Ammon's horn (tissue), 1 donor: ENCODE measurements around the gene RAB24.

Source experiments
- DNase-seq: peaks from one replicate; pipeline ENCODE4 v3.0.0-alpha.2; 2016; ENCODE audit warnings: low spot score

The RAB24 gene

DNA sequence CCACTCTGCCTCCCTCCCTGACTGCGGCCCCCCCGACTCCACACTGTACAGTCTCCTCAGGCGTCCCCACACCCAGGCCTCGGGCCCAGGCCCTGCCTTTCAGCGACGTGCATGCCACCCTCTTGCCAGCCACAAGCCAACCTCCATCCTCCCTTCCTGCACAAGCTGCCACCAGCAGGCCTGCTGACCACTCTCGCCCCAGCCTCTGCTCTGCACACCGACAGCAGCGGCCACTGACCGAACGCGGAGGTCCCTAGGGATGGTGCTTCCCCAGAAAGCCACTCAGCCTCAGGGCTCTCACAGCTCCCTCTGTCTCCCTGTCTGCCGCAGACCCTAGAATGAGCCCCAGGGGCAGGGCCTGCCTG is 29.4 kb upstream of the RAB24 start:
- DNase-seq = no peak

DNA sequence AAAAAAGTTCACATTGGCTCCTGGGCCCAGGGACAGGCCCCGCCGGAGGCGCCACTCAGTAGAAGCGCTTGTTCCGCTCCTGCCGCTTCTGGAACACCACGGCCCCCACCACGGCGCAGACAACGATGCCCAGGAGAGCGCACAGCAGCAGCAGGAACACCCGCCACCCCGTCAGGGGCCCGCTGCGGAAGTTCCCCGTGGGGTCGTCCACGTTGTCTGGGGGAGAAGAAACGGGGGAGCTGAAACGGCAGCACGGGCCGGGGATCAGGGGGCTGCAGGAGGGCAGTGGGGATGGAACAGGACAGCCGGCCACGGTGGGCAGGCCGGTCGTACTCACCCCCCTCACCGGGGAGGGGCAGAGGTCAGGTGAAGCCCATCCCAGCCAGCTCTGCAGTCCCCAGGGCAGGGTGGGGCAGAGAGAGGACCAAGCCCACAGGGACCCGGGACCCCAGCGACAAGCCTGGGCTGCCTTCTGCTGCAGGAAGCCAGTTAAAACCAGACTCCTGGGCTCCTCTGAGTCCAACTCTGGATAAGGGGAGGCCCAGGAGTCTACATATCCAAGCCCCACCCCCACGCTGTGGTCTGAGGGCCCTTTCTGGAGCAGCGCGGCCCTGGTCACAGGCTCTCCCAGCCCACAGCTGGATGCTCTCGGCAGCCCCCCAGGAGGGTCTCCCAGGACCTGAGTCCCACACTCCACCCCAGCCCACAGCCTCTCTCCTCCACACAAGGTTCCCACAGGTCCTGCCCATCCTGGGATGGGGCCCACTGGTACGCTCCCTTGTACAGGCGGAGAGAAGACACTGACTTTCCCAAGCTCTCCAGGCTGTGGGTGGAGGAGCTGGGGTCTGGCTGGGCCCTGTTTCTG is 28.7 kb upstream of the RAB24 start:
- DNase-seq = no peak

DNA sequence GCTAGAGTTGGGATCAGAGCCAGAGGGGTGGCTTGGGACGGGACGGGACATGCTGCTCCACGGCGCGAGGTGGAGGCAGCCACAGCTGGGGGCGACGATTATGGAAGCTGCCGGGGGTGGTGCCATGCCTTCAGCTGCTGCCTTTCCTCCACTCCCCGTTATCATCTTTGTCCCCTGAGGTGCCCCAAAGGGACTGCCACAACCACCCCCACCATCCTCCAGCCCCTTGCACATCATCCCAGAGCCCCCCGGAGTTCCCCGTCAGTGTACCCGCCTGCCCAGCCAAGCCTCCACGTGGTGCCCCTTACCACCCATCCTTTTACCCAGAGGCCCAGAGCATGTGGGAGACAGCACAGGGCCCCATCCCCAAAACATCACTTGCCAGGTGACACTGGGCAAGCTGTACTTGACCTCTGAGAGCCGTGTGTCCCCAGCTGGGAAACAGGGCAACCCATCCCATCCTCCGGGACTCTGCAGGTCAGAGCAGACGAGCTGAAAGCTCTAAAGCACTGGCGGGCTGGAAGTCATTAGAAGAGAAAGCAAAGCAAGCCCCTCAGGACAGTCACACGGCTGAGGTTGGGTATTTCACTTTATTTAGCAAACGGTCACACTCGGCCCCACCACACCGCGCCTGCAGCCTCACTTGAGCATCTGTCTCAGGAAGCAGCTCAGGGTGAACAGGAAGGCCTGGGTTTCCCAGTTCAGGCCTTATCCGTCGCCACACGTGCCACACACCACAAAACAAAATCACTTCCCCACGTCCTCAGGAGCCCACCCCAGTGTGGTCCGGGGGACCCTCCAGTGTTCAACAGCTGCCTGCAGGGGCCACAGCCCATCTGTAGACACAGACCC is 27.7 kb upstream of the RAB24 start:
- DNase-seq = no peak

DNA sequence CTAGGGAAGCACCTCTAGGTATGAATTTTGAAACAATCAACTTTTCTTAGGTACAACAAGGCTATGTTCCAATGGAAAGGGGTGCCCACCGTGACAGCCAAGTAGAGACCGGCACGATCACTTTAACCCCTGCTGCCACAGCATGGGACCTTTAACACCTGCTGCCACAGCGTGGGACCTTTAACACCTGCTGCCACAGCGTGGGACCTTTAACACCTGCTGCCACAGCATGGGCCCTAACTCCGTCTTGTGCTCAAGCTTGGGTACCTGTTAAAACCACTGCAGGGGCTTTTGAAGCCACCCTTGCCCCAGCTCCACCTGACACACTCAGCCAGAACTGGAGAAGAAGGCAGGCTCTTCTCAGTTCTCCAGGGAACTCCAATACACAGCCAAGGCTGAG is 26.4 kb upstream of the RAB24 start:
- no peak for DNase-seq

DNA sequence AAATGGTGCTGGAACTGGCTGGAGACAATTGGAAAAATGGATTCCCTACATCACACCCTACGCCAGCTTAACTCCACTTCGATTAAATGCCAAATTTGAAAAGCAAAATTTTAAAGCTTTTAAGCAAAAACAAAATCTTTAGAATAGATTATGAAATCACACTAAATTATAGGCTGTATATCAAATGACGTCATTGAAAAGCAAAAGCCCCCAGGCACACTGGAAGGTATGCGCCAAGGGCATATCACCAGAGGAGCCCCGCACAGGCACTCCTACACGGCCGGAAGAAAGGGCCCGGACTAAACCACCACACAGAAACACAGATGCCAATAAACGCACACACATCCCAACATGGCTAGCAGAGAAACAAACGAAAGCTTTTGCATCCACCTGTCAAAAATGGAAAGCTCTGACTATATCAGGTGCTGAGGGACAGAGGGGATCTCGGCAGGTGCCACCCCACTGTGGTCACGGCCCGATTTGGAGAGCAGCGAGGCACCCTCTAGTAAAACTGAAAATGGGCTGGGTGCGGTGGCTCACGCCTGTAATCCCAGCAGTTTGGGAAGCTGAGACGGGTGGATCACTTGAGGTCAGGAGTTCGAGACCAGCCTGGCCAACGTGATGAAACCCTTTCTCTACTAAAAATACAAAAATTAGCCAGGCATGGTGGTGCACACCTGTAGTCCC is 25.2 kb upstream of the RAB24 start:
- no peak for DNase-seq

DNA sequence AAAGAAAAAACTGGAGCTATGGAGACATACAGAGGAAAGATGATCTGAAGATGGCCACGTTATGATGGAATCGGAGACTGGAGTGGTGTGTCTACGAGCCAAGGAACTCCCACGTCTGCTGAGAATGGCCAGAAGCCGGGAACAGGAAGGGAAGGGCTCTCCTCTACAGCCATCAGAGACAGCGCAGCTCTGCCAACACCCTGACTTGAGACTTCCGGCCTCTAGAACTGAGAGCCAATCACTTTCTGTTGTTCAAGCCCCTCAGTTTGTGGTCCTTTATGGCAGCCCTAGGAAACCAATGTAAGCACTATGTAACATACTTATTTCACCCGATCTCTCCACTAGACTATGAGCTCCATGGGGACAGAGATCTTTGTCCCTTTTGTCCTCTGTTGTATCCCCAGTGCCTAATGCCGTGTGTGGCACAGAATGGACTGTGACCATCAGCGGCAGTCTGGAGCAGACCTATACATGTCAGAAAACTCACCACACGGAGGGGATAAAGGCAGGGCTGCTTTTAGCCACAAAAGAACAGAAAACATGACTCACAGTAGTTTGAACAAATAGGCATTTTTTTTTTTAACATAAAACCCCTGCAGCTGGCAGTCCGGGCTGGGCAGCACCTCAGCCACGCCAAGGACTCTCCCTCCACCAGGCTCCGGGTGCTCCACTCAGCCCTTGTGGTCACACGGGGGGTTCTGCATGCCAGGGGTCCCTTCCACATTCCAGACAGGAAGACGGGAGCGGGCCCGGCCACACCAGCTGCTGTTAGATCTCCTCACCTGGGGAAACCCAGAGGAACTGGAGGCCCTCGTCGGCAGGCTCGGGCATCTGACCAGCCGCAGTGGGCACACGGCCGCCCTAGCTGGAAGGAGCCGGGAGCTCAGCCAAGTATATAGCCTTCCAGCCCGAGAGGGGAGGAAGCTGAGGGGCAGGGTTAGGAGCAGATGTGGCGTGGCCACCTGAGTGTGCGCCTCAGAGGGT is 24.3 kb upstream of the RAB24 start:
- no peak for DNase-seq

DNA sequence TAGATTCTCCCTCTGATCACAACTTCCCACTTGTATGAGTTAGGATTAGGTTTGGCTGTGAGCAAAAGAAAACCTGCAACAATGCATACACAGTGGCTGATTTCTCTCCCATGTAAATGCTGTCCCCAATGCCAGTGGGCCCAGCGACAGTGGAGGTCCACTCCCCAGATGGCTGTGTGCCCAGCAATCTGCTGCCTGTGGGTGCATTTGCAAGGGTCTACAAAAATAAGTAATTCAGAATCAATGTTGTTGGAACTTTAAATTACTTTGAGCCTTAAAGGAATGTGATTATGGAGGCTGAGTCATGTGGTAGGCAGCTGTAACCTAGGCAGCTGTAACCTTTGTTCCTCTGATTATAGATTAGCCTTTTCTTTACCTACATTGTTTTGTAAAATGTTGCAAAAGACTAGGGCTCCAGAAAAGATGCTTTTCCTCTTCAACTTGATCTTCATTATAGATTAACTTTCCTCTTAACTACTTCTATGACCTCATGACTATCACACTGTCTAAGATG is 22.4 kb upstream of the RAB24 start:
- DNase-seq = no peak

DNA sequence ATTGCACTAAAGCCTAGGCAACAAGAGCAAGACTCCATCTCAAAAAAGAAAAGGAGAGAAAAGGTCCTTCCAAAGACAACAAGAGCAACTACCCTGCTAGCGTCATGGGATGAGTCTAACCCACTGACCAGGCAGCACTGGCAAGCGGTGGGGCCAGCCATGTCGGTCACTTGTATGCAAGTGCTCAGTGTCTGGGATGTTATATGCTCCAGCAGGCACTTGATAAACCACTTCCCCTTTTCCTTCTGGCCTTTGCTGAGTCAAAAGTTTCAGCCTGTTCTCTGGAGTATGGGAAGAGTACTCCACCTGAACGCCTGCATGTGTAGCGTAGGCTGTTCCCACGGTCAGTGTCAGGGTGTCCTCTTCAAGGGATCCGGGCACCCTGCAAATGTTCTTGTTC is 17.4 kb upstream of the RAB24 start:
- peak; percentile 64 for DNase-seq

DNA sequence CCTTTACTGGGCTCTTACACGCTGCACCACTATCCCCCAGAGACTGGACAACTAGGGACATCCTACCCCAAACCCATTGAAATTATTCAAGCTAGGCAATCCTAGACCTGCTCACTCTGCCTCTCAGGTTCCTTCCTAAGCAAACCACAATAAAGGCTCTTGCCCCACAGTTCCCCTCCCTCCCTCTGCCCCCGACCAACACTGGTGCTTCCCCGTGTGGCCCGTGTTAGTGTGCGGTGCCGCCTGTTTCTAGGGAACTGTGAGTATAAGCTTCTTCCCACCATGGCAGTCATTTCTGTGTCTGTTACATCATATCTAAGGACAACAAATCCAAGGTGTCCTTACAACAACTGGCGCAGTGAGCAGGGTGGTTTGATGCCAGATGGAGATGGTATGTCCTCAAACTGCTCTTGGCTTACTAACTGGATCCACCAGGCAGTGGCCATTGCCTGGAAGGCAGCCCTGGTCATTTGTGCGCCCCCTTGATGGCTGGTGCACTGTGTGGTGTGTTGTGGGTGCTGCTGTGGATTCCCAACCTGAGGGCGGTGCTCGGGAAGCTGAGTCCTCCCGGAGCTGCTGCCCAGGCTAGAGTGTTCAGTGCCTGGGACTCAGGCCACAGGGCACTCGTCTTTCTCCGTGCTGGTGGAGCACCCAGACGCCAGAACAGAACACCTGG is 16.5 kb upstream of the RAB24 start:
- DNase-seq = no peak

DNA sequence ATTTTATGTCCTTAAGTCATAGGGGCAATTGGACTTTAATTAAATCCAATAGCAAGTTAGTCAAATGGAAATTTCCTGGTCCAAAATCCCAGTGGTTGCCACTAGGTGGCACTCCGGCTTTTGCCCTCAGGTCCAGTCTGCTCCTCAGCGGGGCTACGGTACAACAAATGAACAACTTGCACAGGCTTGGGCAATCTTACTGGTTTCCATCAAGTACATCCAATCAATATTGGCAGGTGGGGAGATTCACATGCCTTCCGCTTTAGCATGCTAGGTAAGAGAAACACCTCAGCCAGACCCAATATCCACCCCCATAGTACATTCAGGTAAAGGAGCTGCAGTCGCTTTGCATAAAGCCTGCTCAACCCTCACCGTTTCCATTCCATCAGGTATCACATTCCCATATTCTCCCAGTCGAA is 14.4 kb upstream of the RAB24 start:
- peak; percentile 82 for DNase-seq

DNA sequence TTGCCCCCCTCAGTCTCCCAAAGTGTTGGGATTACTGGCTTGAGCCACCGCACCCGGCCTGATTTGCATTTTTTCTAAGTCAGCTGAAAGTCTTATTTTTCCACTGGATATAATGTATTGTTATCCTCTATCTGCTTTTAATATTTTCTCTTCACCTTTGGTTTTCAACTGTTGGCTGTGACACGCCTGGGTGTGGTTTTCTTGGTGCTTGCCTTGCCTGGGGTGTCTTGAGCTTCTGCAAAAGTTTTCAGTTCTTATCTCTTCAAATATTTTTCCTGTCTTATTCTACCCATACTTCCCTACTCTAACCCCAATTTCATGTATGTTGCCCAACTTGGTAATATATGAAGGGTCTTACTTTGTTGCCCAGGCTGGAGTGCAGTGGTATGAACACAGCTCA is 12.5 kb upstream of the RAB24 start:
- no peak for DNase-seq

DNA sequence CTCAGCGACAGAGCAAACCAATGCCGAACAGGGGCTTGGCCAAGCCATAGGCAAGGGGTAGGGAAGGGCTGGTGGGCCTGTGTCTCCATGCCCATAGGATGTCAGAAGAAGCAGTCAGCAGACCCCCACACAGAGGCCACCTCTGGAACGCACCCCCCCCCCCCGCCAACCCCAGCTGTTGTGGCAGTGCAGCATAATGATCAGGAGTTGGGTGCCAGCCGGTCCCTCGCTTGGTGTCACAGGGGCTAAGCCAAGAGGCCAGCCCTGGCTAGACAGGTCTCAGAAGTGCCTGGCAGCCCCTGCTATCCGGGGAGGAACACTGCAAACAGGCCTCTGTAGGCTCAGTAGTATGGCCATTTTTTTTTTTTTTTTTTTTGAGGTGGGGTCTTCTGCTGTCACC is 11.9 kb upstream of the RAB24 start:
- DNase-seq = no peak

DNA sequence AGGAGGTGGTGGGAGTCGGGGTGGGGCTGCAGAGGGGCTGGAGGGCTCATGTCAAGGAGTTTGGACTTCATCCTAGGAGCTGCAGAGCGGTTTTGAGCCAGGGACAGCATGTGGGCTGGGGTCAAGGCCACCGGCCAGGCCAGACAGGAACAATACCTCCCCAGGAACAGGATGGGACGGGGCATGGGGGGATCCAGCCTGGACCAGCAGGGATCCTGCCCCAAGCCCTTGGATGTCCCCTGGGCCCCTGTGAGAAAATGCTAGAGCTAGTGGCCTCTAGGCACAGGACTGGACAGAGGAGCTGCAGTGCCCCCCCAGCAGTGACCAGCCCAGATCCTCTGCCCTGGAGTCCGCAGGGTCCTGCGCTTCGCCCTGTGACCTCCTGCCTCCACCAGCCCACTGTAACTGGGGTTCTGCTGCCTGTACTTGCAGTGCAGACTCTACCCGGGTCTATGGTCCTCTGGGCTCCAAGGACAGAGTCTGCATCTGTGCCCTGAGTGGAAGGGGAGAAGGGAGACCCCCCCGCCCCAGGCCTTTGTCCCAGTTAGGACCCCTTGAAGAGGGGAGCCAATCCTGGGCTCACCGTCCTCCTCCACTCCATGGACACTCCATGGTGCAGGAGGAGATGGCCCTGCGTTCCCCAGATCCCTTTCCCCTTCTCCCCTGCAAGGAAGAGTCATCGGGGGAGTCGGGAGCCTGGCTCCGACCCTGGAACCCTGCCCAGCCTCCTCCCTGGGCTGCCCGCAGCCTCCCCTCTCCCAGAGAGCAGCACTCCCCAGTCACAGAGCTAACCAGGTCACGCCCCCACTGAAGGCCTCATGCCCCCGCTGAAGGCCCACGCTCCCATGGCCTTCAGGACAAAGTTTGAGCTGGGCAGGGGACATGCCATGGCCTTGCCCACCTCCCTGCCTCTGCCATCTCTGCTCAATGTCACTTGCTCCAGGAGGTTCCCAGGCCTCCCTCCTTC is 11.1 kb upstream of the RAB24 start:
- no peak for DNase-seq

DNA sequence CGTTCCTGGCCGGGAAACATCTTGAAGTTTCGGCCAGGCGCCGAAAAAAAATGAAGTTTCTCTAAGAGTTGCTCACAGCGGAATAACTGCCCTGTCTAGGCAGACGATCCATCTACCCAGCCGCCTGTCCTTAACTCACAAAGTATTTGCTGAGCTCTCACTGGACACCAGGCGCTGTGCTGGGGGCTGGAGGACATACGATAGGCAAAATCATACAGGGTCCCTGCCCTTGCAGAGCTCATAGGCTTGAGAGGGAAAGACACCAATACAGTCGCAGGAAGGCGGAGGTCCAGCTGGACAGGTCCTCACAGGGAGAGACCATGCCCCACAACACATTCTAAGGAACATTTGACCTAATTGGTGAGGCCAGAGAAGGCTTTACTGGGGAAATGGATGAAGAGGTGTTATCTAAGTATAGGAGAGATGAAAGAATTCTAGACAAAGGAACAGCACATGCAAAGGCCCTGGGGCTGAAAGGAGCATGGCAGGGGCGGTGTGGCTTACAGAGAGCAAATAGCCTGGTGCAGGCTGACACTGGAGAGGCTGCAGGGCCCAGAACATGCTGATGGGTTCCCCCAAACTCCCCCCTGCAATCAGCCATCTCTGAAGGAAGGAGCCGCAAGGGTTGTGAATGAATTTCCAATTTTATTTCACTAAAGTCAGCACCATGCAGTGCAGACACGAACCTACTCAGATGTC is 10.2 kb upstream of the RAB24 start:
- DNase-seq = no peak

DNA sequence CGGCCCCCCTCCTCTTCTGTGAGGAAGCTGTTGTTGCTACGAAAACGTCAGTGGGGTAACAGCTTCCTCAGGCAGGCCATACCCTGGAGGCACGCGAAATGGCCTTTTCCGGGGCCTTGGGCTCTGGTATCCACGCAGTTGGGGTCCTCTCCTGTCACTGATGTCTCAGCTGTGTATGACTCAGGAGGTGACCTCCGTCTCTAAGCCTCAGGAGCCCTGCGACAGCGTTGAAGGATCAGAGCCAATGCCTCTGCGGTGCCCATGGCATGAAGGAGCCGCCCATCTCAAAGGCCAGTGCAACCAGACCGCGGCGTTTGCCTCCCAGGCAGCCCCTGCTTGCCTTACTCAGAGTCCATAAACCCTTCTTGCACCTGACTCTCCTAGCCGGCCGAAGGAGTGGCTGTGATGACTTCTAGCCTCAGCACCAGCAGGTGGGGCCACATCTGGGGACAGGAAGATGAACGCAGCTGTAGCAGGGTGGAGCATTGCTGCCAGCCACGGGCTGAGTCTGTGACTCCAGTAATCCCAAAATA is 9.2 kb upstream of the RAB24 start:
- DNase-seq = no peak

DNA sequence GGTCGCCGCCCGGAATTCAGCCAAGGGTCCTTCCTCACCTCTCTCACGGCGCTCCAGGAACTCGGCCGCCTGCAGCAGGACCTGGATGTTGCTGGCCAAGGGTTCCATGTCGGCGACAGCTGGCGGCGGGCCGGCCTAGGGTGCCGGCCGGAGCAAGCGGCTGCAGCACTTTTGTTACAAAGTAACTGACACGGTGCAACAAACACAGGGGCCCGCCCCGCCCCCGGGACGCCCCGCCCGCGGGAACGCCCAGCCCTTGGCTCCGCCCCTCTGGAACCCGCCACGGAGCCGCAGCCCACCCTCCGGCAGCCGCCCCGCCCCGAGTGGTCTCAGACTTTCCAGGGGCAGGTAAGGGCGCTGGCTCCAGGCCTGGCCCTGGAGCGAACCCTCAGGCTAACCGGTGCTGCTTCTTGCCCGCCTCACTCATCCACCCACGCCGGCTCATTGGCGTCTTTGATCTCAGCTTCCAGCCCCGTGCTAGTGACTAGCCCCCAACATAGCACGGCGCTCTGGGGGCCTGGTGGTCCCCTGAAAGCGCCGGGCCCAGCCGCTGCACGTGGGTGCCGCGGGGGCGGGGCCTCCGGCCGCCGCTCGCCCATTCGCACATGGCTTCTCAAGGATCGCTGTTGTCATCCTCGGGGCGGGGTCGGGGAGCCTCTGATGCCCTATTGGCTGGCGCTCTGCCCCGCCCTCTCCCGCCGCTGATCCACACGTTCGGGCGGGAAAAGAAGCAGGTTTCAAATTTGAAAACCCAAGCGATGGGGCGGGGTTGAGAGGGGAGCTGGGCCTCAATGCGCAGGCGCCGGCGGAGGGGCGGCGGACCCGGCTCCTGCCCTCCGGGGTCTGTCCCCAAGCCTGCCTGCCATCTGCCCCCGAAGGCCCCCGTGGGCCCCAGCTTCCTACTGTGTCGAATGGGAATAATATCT is 8.5 kb upstream of the RAB24 start, which contains the start of gene MXD3:
Gene MXD3 (minus strand): TSS at position 176 of the 926 bp plus-strand sequence. CDS start 68 bp downstream, at position 108.
- DNase-seq = peak; percentile 96

DNA sequence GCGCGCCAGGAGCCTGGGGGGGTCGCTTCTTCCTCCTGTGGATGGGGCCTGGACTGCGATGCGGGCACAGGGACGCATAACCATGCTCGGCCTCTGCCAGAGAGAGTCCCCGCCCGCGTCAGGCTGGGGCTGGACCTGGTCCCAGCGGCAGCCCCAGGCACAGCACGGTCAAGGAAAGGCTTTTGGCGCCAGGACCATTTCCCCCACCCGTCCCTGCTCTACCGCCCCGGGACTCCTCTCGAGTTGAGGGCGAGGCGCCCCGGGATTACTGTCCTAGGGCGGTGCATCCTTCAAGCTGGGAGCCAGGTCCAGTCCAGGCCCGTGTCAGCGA is 7.8 kb upstream of the RAB24 start:
- DNase-seq = no peak
